NOMO-1 treated with DMSO at 0.1 percent for 48 hours (cell line): ENCODE measurements around the gene DHX8.
"Not testable (repeated sequence)": the region's sequence is repeated elsewhere in the genome, so short reads cannot be mapped to it uniquely, and the experiment has no call there.

Experiments used
- DNase-seq: peaks from one replicate; lab custom pipeline; 2025; ENCODE audit not compliant: unreplicated experiment; lab: John Stamatoyannopoulos, UW

The DHX8 gene

GRCh38 chr17:43483674-43484551 is at the start of gene DHX8:
TSS of gene DHX8 (plus strand) at chr17:43483975. CDS start at chr17:43484038, 63 bp downstream.
- DNase-seq, result peak; percentile 99

DNA sequence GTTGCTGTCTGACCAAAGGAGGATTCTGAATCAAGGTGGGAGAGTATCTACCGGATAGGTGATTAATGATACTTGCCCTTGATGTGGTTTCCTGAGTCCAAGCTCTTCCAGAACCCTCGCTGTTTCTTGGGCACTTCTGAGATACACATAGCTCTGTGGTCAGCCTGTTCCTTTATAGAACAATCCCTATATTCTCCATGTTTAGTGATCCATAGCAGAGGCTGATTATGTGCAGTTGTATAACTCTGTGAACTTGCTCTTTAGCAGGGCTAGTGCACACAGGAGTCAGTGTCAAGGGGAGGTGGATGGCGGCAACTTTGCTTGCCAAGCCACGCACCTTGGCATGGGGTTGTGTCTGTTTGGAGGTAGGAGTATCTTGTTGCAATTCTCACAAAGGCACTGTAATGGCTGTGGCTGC is 48.9 kb upstream of the DHX8 start:
- DNase-seq, result no peak

DNA sequence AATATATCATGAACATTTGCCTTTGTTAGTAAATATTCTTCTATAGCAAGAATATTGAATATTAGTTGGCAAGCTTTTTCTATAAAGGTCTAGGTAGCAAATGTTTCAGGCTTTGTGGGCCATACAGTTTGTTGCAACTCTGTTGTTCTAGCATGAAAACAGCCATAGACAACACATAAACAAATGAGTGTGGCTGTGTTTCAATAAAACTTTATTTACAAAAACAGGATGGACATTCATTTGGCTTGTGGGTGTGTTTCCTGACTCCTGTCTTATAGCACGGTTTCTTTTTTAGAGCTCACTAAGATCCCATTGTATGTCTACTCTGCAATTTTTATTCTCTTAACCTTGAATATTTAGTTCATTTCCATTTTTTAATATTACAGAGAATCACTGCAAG is 46.0 kb upstream of the DHX8 start:
- DNase-seq, result no peak

- DNase-seq, result no peak
Measured at GRCh38 chr17:43438626-43439025, 45.1 kb upstream of the DHX8 start.

DNA sequence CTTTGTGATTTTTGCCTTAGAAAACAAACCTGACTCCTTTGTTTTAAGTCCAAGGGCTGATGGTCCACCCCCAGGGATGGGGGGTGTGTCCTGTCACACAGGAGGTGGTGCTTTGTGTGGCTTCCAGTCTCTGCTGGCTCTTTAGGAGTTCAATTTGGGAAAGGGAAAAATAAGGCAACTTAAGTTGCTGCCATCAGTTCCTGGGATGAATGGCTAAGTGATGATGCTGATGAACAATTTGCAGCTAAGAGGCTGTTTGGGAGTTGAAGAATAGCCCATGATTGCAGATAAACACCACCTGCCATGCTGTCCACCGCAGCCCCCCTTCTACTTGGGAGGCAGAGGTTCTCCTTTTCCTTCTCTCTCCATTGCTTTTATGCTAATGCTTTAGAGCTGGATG is 44.7 kb upstream of the DHX8 start:
- DNase-seq, result no peak

GRCh38 chr17:43442711-43443110 is 41.1 kb upstream of the DHX8 start:
- DNase-seq, result no peak

DNA sequence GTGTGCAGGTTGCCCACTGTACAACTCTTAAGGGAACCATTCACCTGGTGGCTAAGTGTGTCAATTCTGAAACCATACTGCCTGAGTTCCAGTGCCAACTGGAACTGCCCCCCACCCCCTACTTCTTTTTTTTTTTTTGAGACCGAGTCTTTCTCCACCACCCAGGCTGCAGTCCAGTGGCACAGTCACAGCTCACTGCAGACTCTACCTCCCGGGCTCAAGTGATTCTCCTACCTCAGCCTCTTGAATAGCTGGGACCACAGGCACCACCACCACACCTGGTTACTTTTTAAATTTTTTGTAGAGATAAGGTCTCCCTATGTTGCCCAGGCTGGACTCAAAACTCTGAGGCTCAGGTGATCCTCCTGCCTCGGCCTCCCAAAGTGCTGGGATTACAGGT is 40.4 kb upstream of the DHX8 start:
- no peak for DNase-seq

GRCh38 chr17:43444223-43445008 is 39.4 kb upstream of the DHX8 start:
- DNase-seq, result no peak

DNA sequence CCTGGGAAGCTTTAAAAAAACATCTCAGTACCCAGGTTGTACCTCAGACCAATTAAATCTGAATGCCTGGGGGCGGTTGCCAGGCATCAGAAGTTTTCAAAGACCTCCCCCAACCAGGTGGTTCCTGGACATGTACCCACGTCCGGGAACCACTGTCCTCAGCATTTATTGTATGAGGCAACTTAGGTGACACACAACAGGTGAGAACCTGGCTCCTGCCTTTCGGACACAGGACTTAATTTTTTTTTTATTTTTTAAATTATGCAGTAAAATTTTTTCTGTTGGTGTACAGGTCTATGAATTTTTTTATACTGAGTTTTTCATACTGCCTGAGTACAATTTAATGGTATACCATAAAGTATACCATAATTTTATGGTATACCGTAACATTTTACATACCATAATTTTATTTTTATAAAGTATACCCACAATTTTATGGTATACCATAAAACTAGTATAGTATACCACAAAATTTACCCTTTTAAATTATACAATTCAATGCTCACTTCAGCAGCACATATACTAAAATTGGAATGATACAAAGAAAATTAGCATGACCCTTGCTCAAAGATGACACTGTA is 38.7 kb upstream of the DHX8 start:
- no peak for DNase-seq

DNA sequence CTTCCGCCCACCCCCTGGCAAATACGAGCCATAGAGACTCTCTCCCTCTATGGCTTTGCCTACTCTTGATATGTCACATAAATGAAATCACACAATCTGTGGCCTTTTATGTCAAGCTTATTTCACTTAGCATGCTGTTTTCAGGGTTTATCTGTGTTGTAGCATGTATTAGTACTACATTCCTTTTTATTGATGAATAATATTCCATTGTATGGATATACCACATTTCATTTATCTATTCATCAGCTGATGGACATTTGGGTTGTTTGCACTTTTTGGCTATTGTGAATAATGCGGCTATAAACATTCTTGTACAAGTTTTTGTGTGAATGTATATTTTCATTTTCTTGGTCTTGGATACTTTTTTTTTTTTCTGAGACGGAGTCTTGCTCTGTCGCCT is 37.0 kb upstream of the DHX8 start:
- DNase-seq, result no peak

DNA sequence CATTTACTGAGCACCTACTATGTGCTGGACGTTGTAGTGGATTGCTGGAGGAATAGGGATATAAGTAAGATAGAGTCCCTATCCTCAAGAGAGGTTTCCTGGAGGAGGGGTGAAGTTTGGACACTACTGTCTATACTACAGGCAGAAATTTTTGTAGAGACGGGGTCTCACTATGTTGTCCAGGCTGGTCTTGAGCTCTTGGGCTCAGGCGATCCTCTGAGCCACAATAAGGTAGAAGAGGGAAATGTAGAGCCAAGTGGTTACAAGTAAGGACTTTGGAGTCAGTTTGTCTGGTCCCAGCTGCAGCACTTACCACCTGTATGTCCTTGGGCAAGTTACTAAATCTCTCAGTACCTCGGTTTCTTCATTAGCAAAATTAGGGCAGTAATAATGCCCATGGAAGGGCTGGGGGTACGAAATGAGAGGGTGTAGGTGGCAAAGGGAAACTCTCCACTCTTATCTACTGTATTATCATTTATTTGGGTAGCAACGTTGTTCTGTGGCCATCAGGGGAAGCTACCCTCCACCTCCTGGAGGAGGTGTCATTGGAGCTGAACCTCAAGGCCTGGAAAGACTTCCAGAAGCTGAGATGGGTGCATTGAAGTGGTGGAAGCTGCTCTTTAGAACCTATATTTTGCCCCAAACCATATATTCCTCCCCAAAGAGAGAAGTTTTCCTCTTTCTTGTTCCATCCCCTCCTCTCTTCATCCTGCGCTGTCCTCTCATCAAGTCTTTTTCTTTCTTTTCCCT is 34.9 kb upstream of the DHX8 start:
- DNase-seq, result no peak

GRCh38 chr17:43449470-43450248 is 34.1 kb upstream of the DHX8 start:
- no peak for DNase-seq

- not testable (repeated sequence) for DNase-seq
Measured at GRCh38 chr17:43450791-43451190, 33.0 kb upstream of the DHX8 start.

GRCh38 chr17:43451741-43452140 is 32.0 kb upstream of the DHX8 start:
- not testable (repeated sequence) for DNase-seq

- DNase-seq, result no peak
Measured at GRCh38 chr17:43453331-43453812, 30.4 kb upstream of the DHX8 start.

GRCh38 chr17:43454868-43455267 is 28.9 kb upstream of the DHX8 start:
- DNase-seq, result no peak

DNA sequence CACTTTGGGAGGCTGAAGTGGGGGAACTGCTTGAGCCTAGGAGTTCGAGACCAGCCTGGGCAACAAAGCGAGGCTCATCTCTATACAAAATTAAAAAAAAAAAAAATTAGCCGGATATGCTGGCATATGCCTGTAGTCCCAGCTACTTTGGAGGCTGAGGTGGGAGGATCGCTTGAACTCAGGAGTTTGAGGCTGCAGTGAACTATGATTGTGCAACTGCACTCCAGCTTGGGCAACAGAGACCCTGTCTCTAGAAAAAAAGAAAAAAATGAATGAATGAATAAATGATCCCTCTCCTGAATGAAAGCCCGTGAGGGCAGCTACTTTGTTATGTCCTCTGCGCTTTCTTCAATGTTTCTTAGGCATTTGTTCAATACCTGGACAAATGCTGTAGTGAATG is 27.7 kb upstream of the DHX8 start:
- DNase-seq, result no peak

- peak; percentile 17 for DNase-seq
Measured at GRCh38 chr17:43456661-43457361, 27.0 kb upstream of the DHX8 start.

DNA sequence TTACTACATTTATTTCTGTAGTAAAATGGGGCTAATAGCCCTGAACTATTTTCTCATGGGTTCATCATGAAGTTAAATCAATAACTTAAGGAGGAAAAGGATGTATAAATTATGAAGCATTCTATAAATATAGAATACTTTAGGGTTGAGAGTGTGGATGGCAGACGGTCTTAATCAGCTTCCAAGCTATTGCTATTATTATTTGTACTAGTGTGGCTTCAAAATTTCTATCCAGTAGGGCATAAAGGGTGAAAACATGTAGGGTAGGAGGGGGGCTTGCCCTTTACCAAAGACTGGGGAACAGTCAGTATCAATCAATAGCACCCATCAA is 26.4 kb upstream of the DHX8 start:
- no peak for DNase-seq

DNA sequence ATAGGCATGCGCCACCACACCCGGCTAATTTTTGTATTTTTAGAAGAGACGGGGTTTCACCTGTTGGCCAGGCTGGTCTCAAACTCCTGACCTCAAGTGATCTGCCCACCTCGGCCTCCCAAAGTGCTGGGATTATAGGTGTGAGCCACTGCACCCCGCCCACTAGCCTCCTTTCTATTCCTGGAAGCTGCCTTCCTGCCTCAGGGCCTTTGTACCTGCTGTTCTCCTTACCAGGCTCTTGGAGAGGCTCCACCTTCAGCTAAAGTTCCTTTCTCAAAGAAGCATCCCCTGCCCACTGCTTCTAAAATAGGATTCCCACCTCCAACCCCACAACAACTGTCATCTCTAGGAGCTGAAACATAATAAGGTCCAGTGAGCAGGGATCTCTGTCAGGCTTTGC is 23.9 kb upstream of the DHX8 start:
- DNase-seq, result not testable (repeated sequence)
